WTC11 (cell line): ENCODE measurements around the gene SH3BP2. TPM values are rescaled to one million over a fixed set of nuclear protein-coding genes. Genes with fewer than 3 reads are reported as not detected.

Source experiments
- ATAC-seq: fragments of 200-7000 bp; cut with Tn5 transposase; 2 replicates; pipeline ENCODE4 v1.10.0; 2021; ENCODE audit warnings: mild to moderate bottlenecking, moderate library complexity
- CTCF ChIA-PET: fragments of 300-600 bp; sonication (Branson Sonifier 250); formaldehyde crosslinking; loops from one replicate; lab custom pipeline; 2021; ENCODE audit warnings: antibody characterized with exemption; lab: Charles Lee
- POLR2A ChIA-PET: fragments of 350-600 bp; sonication (Branson Sonifier 250); formaldehyde crosslinking; loops from one replicate; lab custom pipeline; 2021; ENCODE audit warnings: antibody characterized with exemption; lab: Charles Lee
- DNase-seq: peaks from one replicate; pipeline ENCODE4 v3.0.0; 2021; ENCODE audit warnings: low spot score
- H3K27ac Mint-ChIP-seq: 2 replicates; pipeline ENCODE4 v1.8.0; 2021; ENCODE audit warnings: mixed read lengths
- H3K27me3 Mint-ChIP-seq: 2 replicates; pipeline ENCODE4 v1.8.0; 2021; ENCODE audit warnings: low read depth, mild to moderate bottlenecking, moderate library complexity, mixed read lengths
- H3K36me3 Mint-ChIP-seq: 2 replicates; pipeline ENCODE4 v1.8.0; 2021; ENCODE audit warnings: mixed read lengths
- H3K4me1 Mint-ChIP-seq: 2 replicates; pipeline ENCODE4 v1.8.0; 2022; ENCODE audit warnings: mixed read lengths
- H3K4me3 Mint-ChIP-seq: 2 replicates; pipeline ENCODE4 v1.8.0; 2021; ENCODE audit warnings: mild to moderate bottlenecking, moderate library complexity, mixed read lengths
- H3K9me3 Mint-ChIP-seq: 2 replicates; pipeline ENCODE4 v1.8.0; 2021; ENCODE audit warnings: mixed read lengths
- CREM ChIP-seq: sonication (generic); formaldehyde crosslinking; IDR thresholded peaks from 2 replicates; pipeline ENCODE4 v1.8.1; 2022; ENCODE audit warnings: mild to moderate bottlenecking, missing genetic modification reagents, moderate library complexity
- EMX1 ChIP-seq: fragments of 250-450 bp; sonication (Bioruptor Pico); IDR thresholded peaks from 2 replicates; pipeline ENCODE4 v1.8.0; 2021; ENCODE audit warnings: mild to moderate bottlenecking
- JAZF1 ChIP-seq: fragments of 250-450 bp; sonication (Bioruptor Pico); IDR thresholded peaks from 2 replicates; pipeline ENCODE4 v1.9.0; 2021; ENCODE audit warnings: moderate library complexity, mild to moderate bottlenecking, inconsistent platforms
- NR3C1 ChIP-seq: sonication (generic); formaldehyde crosslinking; conservative IDR thresholded peaks from 2 replicates; pipeline ENCODE4 v1.8.1; 2023; ENCODE audit warnings: low read depth, mild to moderate bottlenecking, missing genetic modification reagents
- RELA ChIP-seq: sonication (generic); formaldehyde crosslinking; IDR thresholded peaks from 2 replicates; pipeline ENCODE4 v1.8.1; 2022; ENCODE audit warnings: missing genetic modification reagents, mild to moderate bottlenecking, borderline replicate concordance
- SMAD4 ChIP-seq: sonication (generic); formaldehyde crosslinking; IDR thresholded peaks from 2 replicates; pipeline ENCODE4 v1.8.0; 2022; ENCODE audit warnings: mild to moderate bottlenecking, missing genetic modification reagents
- TEAD4 ChIP-seq: sonication (generic); formaldehyde crosslinking; IDR thresholded peaks from 2 replicates; pipeline ENCODE4 v1.8.0; 2022; ENCODE audit warnings: mild to moderate bottlenecking, missing genetic modification reagents
- USF1 ChIP-seq: sonication (generic); formaldehyde crosslinking; IDR thresholded peaks from 2 replicates; pipeline ENCODE4 v1.8.0; 2022; ENCODE audit warnings: mild to moderate bottlenecking, missing genetic modification reagents
- ZNF121 ChIP-seq: sonication (generic); formaldehyde crosslinking; IDR thresholded peaks from 2 replicates; pipeline ENCODE4 v1.8.0; 2023; ENCODE audit warnings: missing genetic modification reagents
- ZNF138 ChIP-seq: sonication (generic); formaldehyde crosslinking; conservative IDR thresholded peaks from 2 replicates; pipeline ENCODE4 v1.8.1; 2022; ENCODE audit warnings: mild to moderate bottlenecking, moderate library complexity, missing genetic modification reagents
- total RNA-seq: library from RNA; stranded (reverse); gene quantifications from 3 replicates; pipeline ENCODE4 v1.2.3, GENCODE V29; 2021
- TF ChIP-seq, protein P1 (sequence below): fragments of 250-450 bp; sonication (Bioruptor Pico); IDR thresholded peaks from 2 replicates; pipeline ENCODE4 v1.9.0; 2021; ENCODE audit warnings: moderate library complexity, mild to moderate bottlenecking, inconsistent platforms, borderline replicate concordance
- TF ChIP-seq, protein P2 (sequence below): fragments of 250-450 bp; sonication (Bioruptor Pico); IDR thresholded peaks from 2 replicates; pipeline ENCODE4 v1.9.0; 2021; ENCODE audit warnings: mild to moderate bottlenecking, borderline replicate concordance
- TF ChIP-seq, protein P3 (sequence below): sonication (generic); formaldehyde crosslinking; IDR thresholded peaks from 2 replicates; pipeline ENCODE4 v1.8.1; 2022; ENCODE audit warnings: low read depth, mild to moderate bottlenecking, moderate library complexity, missing genetic modification reagents, borderline replicate concordance
- TF ChIP-seq, protein P4 (sequence below): sonication (generic); formaldehyde crosslinking; IDR thresholded peaks from 2 replicates; pipeline ENCODE4 v1.8.0; 2023; ENCODE audit warnings: missing genetic modification reagents, mild to moderate bottlenecking, borderline replicate concordance

SH3BP2 gene
- total RNA-seq, 1 experiment from 2014 or later: 49.1 TPM

- TF ChIP-seq, protein P1, sequence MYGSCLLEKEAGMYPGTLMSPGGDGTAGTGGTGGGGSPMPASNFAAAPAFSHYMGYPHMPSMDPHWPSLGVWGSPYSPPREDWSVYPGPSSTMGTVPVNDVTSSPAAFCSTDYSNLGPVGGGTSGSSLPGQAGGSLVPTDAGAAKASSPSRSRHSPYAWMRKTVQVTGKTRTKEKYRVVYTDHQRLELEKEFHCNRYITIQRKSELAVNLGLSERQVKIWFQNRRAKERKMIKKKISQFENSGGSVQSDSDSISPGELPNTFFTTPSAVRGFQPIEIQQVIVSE (CRISPR knock-in tag): no peak
- TF ChIP-seq CREM (CRISPR knock-in tag) (no peak), RELA (CRISPR knock-in tag) (no peak), JAZF1 (CRISPR knock-in tag) (no peak), SMAD4 (CRISPR knock-in tag) (no peak), ZNF138 (CRISPR knock-in tag) (no peak), EMX1 (no peak), NR3C1 (CRISPR knock-in tag) (no peak)
- TF ChIP-seq, protein P2, sequence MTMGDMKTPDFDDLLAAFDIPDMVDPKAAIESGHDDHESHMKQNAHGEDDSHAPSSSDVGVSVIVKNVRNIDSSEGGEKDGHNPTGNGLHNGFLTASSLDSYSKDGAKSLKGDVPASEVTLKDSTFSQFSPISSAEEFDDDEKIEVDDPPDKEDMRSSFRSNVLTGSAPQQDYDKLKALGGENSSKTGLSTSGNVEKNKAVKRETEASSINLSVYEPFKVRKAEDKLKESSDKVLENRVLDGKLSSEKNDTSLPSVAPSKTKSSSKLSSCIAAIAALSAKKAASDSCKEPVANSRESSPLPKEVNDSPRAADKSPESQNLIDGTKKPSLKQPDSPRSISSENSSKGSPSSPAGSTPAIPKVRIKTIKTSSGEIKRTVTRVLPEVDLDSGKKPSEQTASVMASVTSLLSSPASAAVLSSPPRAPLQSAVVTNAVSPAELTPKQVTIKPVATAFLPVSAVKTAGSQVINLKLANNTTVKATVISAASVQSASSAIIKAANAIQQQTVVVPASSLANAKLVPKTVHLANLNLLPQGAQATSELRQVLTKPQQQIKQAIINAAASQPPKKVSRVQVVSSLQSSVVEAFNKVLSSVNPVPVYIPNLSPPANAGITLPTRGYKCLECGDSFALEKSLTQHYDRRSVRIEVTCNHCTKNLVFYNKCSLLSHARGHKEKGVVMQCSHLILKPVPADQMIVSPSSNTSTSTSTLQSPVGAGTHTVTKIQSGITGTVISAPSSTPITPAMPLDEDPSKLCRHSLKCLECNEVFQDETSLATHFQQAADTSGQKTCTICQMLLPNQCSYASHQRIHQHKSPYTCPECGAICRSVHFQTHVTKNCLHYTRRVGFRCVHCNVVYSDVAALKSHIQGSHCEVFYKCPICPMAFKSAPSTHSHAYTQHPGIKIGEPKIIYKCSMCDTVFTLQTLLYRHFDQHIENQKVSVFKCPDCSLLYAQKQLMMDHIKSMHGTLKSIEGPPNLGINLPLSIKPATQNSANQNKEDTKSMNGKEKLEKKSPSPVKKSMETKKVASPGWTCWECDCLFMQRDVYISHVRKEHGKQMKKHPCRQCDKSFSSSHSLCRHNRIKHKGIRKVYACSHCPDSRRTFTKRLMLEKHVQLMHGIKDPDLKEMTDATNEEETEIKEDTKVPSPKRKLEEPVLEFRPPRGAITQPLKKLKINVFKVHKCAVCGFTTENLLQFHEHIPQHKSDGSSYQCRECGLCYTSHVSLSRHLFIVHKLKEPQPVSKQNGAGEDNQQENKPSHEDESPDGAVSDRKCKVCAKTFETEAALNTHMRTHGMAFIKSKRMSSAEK (CRISPR knock-in tag): no peak
Observed at GRCh38 chr4:2871466-2871865, 78.6 kb downstream of the SH3BP2 start (continued).

GRCh38 chr4:2871911-2872310 is 79.0 kb downstream of the SH3BP2 start:
- DNase-seq (no peak), ATAC-seq (no peak)
- ChIA-PET CTCF (no interaction called here), POLR2A (interaction anchor here (1.1 kb wide), 1 partner anchor 15 kb away, joined by 3 read pairs; no protein-coding TSS in a partner anchor)
- H3K27ac Mint-ChIP-seq: no peak overlapping the region; the same call in 1 of the 2 replicates
- peaks cover 12% of the 10 kb centered on the region for H3K36me3 Mint-ChIP-seq
- peaks cover 54% of the 10 kb centered on the region for H3K4me1 Mint-ChIP-seq
- no peaks in the 10 kb centered on the region for H3K9me3 Mint-ChIP-seq
- H3K27me3 Mint-ChIP-seq: no peaks in the 10 kb centered on the region
- no peak overlapping the region for H3K4me3 Mint-ChIP-seq
- TF ChIP-seq, protein P3, sequence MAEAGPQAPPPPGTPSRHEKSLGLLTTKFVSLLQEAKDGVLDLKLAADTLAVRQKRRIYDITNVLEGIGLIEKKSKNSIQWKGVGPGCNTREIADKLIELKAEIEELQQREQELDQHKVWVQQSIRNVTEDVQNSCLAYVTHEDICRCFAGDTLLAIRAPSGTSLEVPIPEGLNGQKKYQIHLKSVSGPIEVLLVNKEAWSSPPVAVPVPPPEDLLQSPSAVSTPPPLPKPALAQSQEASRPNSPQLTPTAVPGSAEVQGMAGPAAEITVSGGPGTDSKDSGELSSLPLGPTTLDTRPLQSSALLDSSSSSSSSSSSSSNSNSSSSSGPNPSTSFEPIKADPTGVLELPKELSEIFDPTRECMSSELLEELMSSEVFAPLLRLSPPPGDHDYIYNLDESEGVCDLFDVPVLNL (CRISPR knock-in tag): no peak
- TF ChIP-seq TEAD4 (CRISPR knock-in tag): no peak
- no peak for TF ChIP-seq ZNF121 (CRISPR knock-in tag)
- TF ChIP-seq USF1 (CRISPR knock-in tag): no peak
- TF ChIP-seq, protein P4, sequence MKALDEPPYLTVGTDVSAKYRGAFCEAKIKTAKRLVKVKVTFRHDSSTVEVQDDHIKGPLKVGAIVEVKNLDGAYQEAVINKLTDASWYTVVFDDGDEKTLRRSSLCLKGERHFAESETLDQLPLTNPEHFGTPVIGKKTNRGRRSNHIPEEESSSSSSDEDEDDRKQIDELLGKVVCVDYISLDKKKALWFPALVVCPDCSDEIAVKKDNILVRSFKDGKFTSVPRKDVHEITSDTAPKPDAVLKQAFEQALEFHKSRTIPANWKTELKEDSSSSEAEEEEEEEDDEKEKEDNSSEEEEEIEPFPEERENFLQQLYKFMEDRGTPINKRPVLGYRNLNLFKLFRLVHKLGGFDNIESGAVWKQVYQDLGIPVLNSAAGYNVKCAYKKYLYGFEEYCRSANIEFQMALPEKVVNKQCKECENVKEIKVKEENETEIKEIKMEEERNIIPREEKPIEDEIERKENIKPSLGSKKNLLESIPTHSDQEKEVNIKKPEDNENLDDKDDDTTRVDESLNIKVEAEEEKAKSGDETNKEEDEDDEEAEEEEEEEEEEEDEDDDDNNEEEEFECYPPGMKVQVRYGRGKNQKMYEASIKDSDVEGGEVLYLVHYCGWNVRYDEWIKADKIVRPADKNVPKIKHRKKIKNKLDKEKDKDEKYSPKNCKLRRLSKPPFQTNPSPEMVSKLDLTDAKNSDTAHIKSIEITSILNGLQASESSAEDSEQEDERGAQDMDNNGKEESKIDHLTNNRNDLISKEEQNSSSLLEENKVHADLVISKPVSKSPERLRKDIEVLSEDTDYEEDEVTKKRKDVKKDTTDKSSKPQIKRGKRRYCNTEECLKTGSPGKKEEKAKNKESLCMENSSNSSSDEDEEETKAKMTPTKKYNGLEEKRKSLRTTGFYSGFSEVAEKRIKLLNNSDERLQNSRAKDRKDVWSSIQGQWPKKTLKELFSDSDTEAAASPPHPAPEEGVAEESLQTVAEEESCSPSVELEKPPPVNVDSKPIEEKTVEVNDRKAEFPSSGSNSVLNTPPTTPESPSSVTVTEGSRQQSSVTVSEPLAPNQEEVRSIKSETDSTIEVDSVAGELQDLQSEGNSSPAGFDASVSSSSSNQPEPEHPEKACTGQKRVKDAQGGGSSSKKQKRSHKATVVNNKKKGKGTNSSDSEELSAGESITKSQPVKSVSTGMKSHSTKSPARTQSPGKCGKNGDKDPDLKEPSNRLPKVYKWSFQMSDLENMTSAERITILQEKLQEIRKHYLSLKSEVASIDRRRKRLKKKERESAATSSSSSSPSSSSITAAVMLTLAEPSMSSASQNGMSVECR: no peak
